ENCODE measurements around the gene EIF3J.
"Not testable (repeated sequence)": the region's sequence is repeated elsewhere in the genome, so short reads cannot be mapped to it uniquely, and the experiment has no call there.

The EIF3J gene

DNA sequence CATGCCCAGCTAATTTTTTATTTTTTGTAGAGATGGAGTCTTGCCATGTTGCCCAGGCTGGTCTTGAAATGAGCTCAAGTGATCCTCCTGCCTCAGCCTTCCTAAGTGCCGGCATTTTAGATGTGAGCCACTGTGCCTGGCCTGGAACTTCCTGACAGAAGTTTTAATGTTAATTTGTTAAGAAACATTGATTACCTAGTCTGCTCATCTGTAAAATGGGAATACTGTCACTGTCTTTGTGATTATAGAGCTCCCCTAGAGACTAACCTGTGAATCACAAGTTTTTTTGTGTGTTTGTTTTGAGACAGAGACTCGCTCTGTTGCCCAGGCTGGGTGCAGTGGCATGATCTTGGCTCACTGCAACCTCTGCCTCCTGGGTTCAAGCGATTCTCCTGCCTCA, 4.3 kb upstream of the EIF3J start:
- Mint-ChIP-seq H3K9me3 (no peaks in the 10 kb centered on the region), H3K27ac (peak overlapping the region; percentile 76), H3K27me3 (no peaks in the 10 kb centered on the region), H3K4me1 (ENCODE audit: low read depth) (peaks cover 28% of the 10 kb centered on the region), H3K4me3 (no peak overlapping the region), H3K36me3 (ENCODE audit: low read depth) (peaks cover 45% of the 10 kb centered on the region)
- no peak for DNase-seq

DNA sequence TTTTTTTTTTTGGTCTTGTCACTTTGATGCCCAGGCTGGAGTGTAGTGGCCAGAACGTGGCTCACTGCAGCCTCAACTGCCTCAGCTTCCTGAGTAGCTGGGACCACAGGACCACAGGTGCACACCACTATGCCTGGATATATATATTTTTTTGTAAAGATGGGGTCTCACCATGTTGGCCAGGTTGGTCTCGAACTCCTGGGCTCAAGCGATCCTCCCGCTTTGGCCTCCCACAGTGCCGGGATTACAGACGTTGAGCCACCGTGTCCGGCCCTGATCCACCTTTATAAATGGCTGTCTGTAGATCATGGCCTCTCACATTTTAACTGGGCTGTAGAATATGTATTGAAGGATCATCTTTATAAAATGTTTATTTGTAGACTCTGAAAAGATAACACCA, 1.9 kb upstream of the EIF3J start:
- peak overlapping the region; percentile 98 for H3K27ac Mint-ChIP-seq
- no peaks in the 10 kb centered on the region for H3K27me3 Mint-ChIP-seq
- peaks cover 40% of the 10 kb centered on the region for H3K4me1 Mint-ChIP-seq (ENCODE audit: low read depth)
- DNase-seq = no peak
- no peaks in the 10 kb centered on the region for H3K9me3 Mint-ChIP-seq
- H3K36me3 Mint-ChIP-seq (ENCODE audit: low read depth) = peaks cover 58% of the 10 kb centered on the region
- peak overlapping the region; percentile 88 for H3K4me3 Mint-ChIP-seq

DNA sequence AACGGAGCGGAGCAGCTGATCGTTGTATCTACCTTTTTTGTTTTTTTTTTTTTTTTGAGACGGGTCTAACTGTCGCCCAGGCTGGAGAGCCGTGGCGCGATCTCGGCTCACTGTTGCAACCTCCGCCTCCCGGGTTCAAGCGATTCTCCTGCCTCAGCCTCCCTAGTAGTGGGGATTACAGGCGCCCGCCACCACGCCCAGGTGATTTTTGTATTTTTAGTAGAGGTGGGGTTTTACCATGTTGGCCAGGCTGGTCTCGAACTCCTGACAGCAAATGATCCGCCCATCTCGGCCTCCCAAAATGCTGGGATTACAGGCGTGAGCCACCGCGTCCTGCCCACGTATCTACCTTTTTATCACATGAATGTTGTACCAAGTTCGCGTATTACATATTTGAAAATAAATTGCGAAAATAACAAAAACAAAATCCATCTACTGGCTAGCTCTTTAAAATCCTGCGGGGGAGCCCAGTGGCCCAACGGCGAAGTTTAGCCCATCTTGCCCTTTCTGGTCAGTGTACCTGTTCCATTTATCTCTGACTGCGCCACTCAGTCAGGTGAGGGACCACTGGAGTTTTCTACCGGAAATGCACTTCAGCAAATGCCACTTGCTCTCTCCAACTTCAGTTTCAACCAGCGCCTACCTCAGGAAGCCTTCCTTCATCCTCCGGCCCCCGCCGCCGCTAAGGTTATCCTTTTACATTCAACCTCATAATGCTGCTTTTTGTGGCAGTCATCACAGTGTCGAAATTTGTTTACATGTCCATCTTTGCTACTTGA, 1.2 kb upstream of the EIF3J start:
- H3K9me3 Mint-ChIP-seq = no peaks in the 10 kb centered on the region
- H3K36me3 Mint-ChIP-seq (ENCODE audit: low read depth) = peaks cover 64% of the 10 kb centered on the region
- no peaks in the 10 kb centered on the region for H3K27me3 Mint-ChIP-seq
- peak overlapping the region; percentile 88 for H3K4me3 Mint-ChIP-seq
- H3K4me1 Mint-ChIP-seq (ENCODE audit: low read depth) = peaks cover 44% of the 10 kb centered on the region
- H3K27ac Mint-ChIP-seq = peak overlapping the region; percentile 98
- DNase-seq = peak; percentile 60

DNA sequence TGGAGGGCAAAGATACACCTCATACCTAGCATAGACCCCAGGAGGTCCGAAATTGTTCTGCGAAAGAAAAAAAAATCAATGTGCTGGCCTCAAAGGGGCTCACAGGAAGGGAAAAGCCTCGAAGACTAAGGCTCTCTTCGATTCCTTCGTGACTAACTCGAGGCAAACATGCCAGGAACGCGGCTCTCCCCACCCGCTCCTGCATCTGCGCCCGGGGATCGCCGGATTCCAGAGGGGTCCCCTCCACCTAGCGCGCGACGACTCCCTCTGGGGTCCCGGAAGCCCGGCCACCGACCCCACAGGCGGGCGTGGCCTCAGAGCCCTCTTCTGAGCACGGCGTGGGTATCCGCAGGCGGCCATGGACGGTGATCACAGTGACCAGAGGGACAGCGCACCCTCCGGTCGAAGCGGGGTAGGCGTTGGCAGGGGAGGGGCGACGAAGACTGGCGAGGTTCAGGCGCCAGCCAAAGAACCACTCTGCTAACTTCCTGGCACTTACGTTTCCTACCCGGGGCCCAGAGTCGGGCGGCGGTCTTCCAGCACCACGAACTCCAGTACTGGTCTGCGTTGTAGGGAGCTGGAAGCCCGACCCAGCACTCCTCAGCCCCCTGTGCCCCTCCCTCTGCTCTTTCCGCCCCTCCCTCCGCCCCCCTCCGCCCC, 515 bp upstream of the EIF3J start:
- H3K4me1 Mint-ChIP-seq (ENCODE audit: low read depth) = peaks cover 50% of the 10 kb centered on the region
- H3K9me3 Mint-ChIP-seq = no peaks in the 10 kb centered on the region
- no peaks in the 10 kb centered on the region for H3K27me3 Mint-ChIP-seq
- H3K4me3 Mint-ChIP-seq = peak overlapping the region; percentile 88
- DNase-seq = no peak
- peaks cover 70% of the 10 kb centered on the region for H3K36me3 Mint-ChIP-seq (ENCODE audit: low read depth)
- H3K27ac Mint-ChIP-seq = peak overlapping the region; percentile 98

DNA sequence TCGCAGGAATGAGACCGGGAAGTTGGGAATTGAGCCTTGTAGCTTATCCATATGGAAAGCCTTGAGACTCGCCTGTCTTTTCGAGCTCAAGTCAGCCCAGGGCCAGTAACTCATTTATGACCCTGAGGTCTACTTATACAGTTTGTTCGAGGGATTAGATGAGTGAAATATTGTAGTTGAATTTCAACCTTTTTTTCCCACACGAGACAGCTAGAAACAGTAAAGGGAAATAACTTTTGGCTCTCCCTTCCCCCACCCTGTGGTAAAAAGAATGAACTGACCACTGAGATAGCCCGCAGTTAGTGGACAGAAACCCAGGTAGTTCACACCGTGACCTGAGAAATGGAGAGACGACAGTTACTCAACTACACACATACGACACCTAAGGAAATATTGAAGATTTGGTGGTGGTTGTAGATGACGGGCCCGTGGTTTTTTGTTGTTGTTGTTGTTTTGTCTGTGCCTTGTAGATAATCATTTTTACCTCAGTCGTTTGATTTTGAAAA, 841 bp downstream of the EIF3J start:
- peak overlapping the region; percentile 98 for H3K27ac Mint-ChIP-seq
- peaks cover 62% of the 10 kb centered on the region for H3K4me1 Mint-ChIP-seq (ENCODE audit: low read depth)

DNA sequence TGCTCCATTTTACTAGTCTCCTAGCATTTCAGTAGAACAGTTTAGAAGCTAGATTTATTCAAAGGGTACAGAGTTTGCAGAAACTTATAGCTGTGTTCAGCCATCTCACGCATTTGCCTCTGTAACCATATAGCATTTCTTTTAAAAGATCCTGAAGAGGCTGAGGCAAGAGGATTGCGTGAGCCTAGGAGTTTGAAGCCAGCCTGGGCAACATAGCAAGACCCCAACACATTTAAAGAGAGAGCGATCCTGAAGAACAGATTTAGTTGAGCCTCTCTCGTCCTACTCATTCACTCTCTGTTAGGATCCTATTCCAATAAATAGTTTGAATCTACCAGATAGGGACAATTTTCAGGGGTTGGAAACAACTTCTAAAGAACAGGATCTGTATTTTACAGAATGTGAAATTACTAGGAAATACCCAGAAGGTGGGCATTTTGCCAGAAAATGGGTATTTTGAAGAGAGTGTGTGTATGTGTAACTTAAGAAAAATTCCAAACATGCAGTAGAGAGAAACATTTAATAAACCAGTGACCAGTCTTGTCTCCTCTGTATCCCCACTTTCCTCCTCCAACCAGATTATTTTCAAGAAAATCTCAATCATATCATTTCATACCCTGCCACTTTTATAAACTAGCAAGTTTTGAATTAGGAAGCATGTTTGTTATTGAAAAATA, 4.5 kb downstream of the EIF3J start:
- H3K27ac Mint-ChIP-seq = peak overlapping the region; percentile 53
- no peaks in the 10 kb centered on the region for H3K27me3 Mint-ChIP-seq
- H3K4me3 Mint-ChIP-seq = peak overlapping the region; percentile 43
- peaks cover 73% of the 10 kb centered on the region for H3K36me3 Mint-ChIP-seq (ENCODE audit: low read depth)
- DNase-seq = no peak
- no peaks in the 10 kb centered on the region for H3K9me3 Mint-ChIP-seq
- H3K4me1 Mint-ChIP-seq (ENCODE audit: low read depth) = peaks cover 64% of the 10 kb centered on the region

More for the DNA sequence above, 841 bp downstream of the EIF3J start:
- H3K36me3 Mint-ChIP-seq (ENCODE audit: low read depth) = peaks cover 77% of the 10 kb centered on the region
- no peaks in the 10 kb centered on the region for H3K27me3 Mint-ChIP-seq
- no peak for DNase-seq
- peak overlapping the region; percentile 88 for H3K4me3 Mint-ChIP-seq
- H3K9me3 Mint-ChIP-seq = no peaks in the 10 kb centered on the region

DNA sequence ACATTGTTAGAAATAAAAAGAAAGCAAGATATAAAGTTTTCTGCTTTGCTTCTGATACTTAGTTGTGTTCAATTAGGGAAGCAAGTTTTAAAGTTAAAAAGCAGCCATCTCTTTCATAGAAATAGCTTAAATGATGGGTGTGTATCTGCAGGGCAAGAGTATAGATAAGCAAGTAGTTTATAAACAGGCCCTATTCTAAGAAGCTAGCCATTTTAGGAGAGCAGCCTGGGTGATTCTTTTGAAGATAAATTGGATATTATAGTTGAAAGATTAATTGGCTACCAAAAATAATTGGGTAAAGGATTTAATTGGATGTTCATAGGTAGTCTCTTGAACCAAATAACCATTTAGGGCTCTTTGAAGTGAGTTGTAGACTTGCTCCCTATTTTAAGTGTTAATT, 5.6 kb downstream of the EIF3J start:
- no peak overlapping the region for H3K27ac Mint-ChIP-seq
- H3K9me3 Mint-ChIP-seq = no peaks in the 10 kb centered on the region
- H3K4me1 Mint-ChIP-seq (ENCODE audit: low read depth) = peaks cover 72% of the 10 kb centered on the region
- no peak for DNase-seq
- no peak overlapping the region for H3K4me3 Mint-ChIP-seq
- H3K36me3 Mint-ChIP-seq (ENCODE audit: low read depth) = peaks cover 74% of the 10 kb centered on the region
- H3K27me3 Mint-ChIP-seq = no peaks in the 10 kb centered on the region

DNA sequence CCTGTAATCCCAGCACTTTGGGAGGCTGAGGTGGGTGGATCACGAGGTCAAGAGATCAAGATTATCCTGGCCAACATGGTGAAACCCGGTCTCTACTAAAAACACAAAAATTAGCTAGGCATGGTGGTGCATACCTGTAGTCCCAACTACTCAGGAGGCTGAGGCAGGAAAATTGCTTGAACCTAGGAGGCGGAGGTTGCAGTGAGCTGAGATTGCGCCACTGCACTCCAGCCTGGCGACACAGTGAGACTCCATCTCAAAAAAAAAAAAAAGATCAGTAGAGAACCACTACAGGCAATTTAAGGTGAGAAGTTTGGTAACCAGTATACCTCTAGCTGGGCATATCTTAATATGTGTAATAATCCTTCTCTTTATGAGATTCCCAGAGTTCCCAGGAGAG, 7.8 kb downstream of the EIF3J start:
- Mint-ChIP-seq H3K4me1 (ENCODE audit: low read depth) (peaks cover 71% of the 10 kb centered on the region), H3K4me3 (peak overlapping the region; percentile 39), H3K27ac (peak overlapping the region; percentile 86), H3K36me3 (ENCODE audit: low read depth) (peaks cover 71% of the 10 kb centered on the region)
- not testable (repeated sequence) for H3K27me3 Mint-ChIP-seq, DNase-seq, H3K9me3 Mint-ChIP-seq

DNA sequence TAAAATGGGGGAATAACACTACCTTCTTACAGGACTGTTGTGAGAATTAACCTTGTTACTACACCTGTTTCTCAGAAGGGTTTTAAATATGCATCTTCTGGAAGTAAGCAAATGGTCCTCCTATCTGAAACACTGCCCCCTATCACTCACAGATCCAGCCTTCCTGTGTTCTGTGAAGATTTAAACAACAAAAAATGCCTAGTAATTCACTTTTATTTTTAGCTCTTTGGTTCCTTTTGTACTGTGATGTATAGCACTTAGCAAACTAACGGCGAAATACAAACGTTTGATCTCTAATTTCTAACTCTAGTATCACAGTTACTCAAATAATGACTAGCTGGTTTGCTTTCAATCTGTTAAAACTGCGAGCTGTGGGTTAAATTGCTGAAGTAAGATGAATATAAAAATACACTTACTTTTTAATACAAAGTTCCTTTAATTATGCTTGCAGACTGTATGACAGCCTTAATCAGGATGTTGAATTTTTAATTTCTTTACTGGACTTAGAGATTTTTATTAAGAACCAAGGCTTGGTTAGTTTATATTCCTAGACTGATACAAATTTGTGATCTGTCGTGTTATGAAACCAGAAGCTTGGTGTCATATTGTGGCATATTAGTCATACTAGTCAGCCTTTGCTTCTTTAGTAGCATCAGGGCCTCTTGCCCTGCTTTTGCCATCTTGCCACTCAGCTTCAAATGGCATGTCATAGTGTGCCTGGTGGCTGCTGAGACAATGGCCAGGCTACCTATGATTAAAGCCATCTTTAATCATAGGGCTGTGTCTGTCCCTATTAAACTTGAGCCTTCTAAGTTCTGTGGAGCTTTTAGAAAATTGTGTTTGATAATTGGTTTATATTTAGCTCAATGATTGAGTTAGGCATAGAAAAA, 9.2 kb downstream of the EIF3J start:
- Mint-ChIP-seq H3K4me1 (ENCODE audit: low read depth) (peaks cover 73% of the 10 kb centered on the region), H3K9me3 (no peaks in the 10 kb centered on the region), H3K27ac (peak overlapping the region; percentile 93), H3K4me3 (peak overlapping the region; percentile 9), H3K36me3 (ENCODE audit: low read depth) (peaks cover 72% of the 10 kb centered on the region), H3K27me3 (no peaks in the 10 kb centered on the region)
- peak; percentile 43 for DNase-seq

DNA sequence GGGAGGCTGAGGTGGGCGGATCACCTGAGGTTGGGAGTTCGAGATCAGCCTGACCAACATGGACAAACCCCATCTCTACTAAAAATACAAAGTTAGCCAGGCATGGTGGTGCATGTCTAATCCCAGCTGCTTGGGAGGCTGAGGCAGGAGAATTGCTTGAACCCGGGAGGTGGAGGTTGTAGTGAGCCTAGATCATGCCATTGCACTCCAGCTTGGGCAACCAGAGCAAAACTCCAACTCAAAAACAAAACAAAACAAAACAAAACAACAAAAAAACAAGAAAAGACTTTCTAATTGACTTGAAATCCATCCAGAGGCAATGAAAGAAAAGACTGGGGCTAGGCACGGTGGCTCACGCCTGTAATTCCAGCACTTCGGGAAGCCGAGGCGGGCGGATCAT, 12.2 kb downstream of the EIF3J start:
- not testable (repeated sequence) for DNase-seq, H3K4me3 Mint-ChIP-seq, H3K27ac Mint-ChIP-seq, H3K27me3 Mint-ChIP-seq, H3K9me3 Mint-ChIP-seq
- Mint-ChIP-seq H3K4me1 (ENCODE audit: low read depth) (peaks cover 54% of the 10 kb centered on the region), H3K36me3 (ENCODE audit: low read depth) (peaks cover 71% of the 10 kb centered on the region)

DNA sequence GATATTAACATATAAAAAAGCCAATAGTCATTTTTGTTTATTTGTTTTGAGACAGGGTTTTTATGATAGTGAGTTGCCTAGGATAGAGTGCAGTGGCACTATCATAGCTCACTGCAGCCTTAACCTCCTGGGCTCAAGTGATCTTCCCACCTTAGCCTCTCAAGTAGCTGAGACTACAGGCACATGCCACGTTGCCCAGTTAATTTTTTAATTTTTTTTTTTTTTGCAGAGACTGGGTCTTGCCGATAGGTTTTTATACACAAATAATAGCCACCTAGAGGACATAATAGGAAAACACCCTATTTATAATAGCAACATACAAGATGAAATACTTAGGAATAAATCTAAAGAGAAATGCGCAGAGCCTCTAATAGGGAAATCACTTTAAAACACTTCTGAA, 13.3 kb downstream of the EIF3J start:
- Mint-ChIP-seq H3K36me3 (ENCODE audit: low read depth) (peaks cover 79% of the 10 kb centered on the region), H3K4me3 (no peak overlapping the region), H3K9me3 (no peaks in the 10 kb centered on the region), H3K27ac (peak overlapping the region; percentile 33), H3K4me1 (ENCODE audit: low read depth) (peaks cover 59% of the 10 kb centered on the region), H3K27me3 (no peaks in the 10 kb centered on the region)
- no peak for DNase-seq

DNA sequence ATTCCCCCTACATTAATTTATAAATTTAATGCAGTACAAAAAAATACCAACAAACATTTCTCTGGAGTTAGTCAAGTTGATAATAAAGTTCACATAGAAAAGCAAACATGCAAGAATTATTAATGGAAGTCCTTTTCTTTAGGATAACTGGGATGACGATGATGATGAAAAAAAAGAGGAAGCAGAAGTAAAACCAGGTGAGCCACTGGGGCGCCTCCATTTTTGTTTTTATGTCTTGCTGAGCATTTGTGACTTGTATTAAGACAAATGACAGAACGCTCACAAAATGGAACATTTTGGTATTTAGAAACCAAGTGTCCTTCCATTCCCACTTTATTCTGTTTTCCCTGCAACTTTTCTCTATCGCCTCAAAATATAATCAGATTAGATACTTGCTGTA, 13.8 kb downstream of the EIF3J start:
- Mint-ChIP-seq H3K4me3 (no peak overlapping the region), H3K4me1 (ENCODE audit: low read depth) (peaks cover 61% of the 10 kb centered on the region), H3K27me3 (no peaks in the 10 kb centered on the region), H3K27ac (peak overlapping the region; percentile 46), H3K36me3 (ENCODE audit: low read depth) (peaks cover 84% of the 10 kb centered on the region), H3K9me3 (no peaks in the 10 kb centered on the region)
- no peak for DNase-seq

DNA sequence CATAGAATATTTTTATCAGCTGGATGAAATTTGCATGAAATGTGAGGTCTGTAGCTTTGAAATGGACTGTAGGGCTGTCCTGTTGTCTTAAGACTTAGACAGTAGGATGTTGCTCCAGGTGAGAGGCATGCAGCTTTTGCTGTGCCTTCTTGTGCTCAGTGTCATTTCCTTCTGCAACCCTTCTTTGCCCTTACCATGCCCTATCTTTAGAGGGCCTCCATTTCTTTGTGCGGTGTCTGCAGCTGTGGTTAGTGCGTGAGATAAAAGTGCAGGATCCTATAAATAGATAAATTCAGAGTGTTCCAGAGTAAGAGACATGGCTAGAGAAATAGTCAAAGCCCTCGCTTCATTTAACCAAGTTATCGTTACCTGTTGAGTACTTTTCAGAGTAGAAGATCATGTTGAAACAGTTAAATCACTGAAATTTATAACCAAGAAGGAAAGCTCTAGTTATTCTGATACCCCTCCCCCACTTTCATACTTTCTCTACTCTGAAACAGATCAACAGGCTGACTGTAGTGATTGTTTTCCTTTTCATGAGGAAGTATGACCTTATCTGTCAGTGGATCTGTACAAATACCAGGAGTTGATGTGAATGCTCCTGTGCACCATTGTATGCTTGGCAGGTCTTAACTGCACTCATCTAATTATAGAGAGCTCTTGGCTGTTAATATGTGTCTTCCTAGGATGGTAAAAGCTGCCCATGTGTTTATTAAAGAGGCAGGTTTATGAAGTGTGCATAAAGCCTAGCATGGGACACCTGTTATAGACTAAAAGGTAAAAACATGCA, 18.2 kb downstream of the EIF3J start:
- H3K27me3 Mint-ChIP-seq = no peaks in the 10 kb centered on the region
- peak overlapping the region; percentile 45 for H3K27ac Mint-ChIP-seq
- H3K36me3 Mint-ChIP-seq (ENCODE audit: low read depth) = peaks cover 94% of the 10 kb centered on the region
- H3K4me3 Mint-ChIP-seq = no peak overlapping the region
- H3K4me1 Mint-ChIP-seq (ENCODE audit: low read depth) = peaks cover 47% of the 10 kb centered on the region
- peak; percentile 2 for DNase-seq
- no peaks in the 10 kb centered on the region for H3K9me3 Mint-ChIP-seq

Measured in activated T-cell treated with anti-CD3 and anti-CD28 coated beads, Interleukin-2, amount 50 U/mL, for 24 hours (primary cell).